Coronary artery (tissue), 2 donors: ENCODE data around the gene GRK7.

Experiments used
- DNase-seq: peaks from one replicate; pipeline ENCODE4 v3.0.0-alpha.2; 2017; ENCODE audit warnings: low spot score
- H3K27ac ChIP-seq, 2 donors: fragments of 200-600 bp; sonication (generic); one replicate each; pipeline ENCODE4 v1.5.1; 2016 to 2019
- H3K4me3 ChIP-seq: fragments of 200-600 bp; sonication (generic); 2 replicates; pipeline ENCODE4 v1.5.1; 2016; ENCODE audit warnings: mild to moderate bottlenecking, moderate library complexity
- CTCF ChIP-seq: fragments of 200-600 bp; sonication (generic); IDR thresholded peaks from one replicate; pipeline ENCODE4 v1.5.1; 2019; ENCODE audit warnings: antibody characterized with exemption

The GRK7 gene

GRCh38 chr3:141726483-141726882, 36.7 kb upstream of the GRK7 start:
- H3K27ac ChIP-seq: no peak overlapping the region
- DNase-seq: no peak
- no peak for TF ChIP-seq CTCF
- no peak overlapping the region for H3K4me3 ChIP-seq

- Histone ChIP-seq H3K4me3 (no peak overlapping the region), H3K27ac (no peak overlapping the region)
- no peak for TF ChIP-seq CTCF
- DNase-seq: no peak
These were observed 34.8 kb upstream of the GRK7 start for GRCh38 chr3:141728355-141728892.

- no peak for TF ChIP-seq CTCF
- no peak overlapping the region for H3K4me3 ChIP-seq
- no peak overlapping the region for H3K27ac ChIP-seq
- DNase-seq: no peak
These were observed 34.0 kb upstream of the GRK7 start for GRCh38 chr3:141729240-141729639.

- Histone ChIP-seq H3K4me3 (no peak overlapping the region), H3K27ac (no peak overlapping the region)
- DNase-seq: no peak
- no peak for TF ChIP-seq CTCF
These were observed 28.0 kb upstream of the GRK7 start for GRCh38 chr3:141735176-141735575.

- DNase-seq: no peak
- H3K27ac ChIP-seq: no peak overlapping the region
- no peak overlapping the region for H3K4me3 ChIP-seq
- no peak for TF ChIP-seq CTCF
These were observed 27.3 kb upstream of the GRK7 start for GRCh38 chr3:141735770-141736465.

GRCh38 chr3:141737093-141737492, 26.1 kb upstream of the GRK7 start:
- no peak for DNase-seq
- H3K27ac ChIP-seq: no peak overlapping the region

More at GRCh38 chr3:141737093-141737492, 26.1 kb upstream of the GRK7 start:
- H3K4me3 ChIP-seq: no peak overlapping the region
- no peak for TF ChIP-seq CTCF
